ENCODE measurements around the gene PVALEF.

Gene PVALEF

GRCh38 chr17:81126281-81127132, 38.8 kb upstream of the PVALEF start:
- no peak overlapping the region for H3K27ac ChIP-seq
- no peak for TF ChIP-seq CTCF (IDR thresholded peaks at IDR 0.05)
- H3K4me3 ChIP-seq = no peak overlapping the region
- DNase-seq (ENCODE audit: low spot score) = no peak

GRCh38 chr17:81127133-81127455, 38.2 kb upstream of the PVALEF start:
- DNase-seq (ENCODE audit: low spot score) = no peak
- H3K4me3 ChIP-seq = no peak overlapping the region
- TF ChIP-seq CTCF (IDR thresholded peaks at IDR 0.05) = no peak
- H3K27ac ChIP-seq = no peak overlapping the region

- H3K4me3 ChIP-seq = peak overlapping the region; percentile 35
- DNase-seq (ENCODE audit: low spot score) = no peak
- no peak overlapping the region for H3K27ac ChIP-seq
- no peak for TF ChIP-seq CTCF (IDR thresholded peaks at IDR 0.05)
These were observed 37.7 kb upstream of the PVALEF start for GRCh38 chr17:81127526-81128177.

GRCh38 chr17:81128338-81128737, 37.0 kb upstream of the PVALEF start:
- peak overlapping the region; percentile 35 for H3K4me3 ChIP-seq
- TF ChIP-seq CTCF (IDR thresholded peaks at IDR 0.05) = no peak
- no peak for DNase-seq (ENCODE audit: low spot score)
- H3K27ac ChIP-seq = no peak overlapping the region

GRCh38 chr17:81128774-81129173, 36.5 kb upstream of the PVALEF start:
- H3K4me3 ChIP-seq = peak overlapping the region; percentile 35
- TF ChIP-seq CTCF (IDR thresholded peaks at IDR 0.05) = no peak
- no peak for DNase-seq (ENCODE audit: low spot score)
- no peak overlapping the region for H3K27ac ChIP-seq

GRCh38 chr17:81129289-81129688, 36.0 kb upstream of the PVALEF start:
- Histone ChIP-seq H3K27ac (peak overlapping the region in 1 of 2 donors; percentile 11), H3K4me3 (no peak overlapping the region)
- DNase-seq (ENCODE audit: low spot score) = no peak
- TF ChIP-seq CTCF (IDR thresholded peaks at IDR 0.05) = no peak
